ENCODE measurements around the gene CTNNA2.

Gene CTNNA2

DNA sequence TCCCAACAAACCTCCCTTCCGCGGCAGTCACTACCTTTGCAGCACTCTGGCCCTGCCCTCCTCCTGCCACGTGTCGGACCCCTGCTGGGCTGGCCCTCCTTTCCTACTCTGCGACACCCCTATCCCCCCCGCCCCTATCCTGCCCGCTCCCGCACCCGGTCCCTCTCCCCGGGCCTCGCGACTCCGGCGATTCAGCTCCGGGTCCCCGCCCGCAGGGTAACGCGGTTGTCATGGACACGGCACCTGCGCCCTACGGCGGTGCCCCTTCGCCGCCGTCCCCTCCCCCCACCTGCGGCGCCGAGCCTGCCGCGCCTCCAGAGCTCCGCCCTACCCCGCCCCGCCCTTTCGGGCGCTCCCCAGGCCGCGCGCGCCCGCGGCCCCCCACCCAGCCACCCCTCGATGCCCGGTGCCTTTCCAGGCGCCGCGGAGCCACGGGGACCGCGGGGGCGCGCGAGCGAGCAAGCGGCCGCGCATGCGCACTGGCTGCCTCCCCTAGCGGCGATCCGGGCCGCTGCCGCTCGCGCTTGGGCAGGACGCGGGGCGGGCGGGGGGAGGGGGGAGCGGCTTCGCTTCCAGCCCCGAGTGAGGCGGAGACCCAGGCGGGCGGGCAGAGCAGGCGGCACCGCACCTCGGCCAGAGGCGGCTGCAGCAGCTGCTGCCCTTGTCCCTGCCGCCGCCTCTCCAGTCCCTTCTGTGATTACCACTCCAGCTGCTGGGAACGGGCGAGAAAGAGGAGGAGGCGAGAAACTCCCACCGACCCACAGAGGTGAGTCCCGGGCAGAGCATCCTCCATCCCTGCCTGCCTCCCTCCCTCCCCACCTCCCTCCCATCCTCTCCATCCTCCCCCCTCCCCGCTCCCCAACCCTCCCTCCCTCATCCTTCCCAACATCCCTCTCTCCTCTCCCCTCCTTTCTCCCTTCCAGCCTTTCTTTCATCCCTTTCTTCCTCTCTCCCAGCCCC, at the start of gene CTNNA2:
Gene CTNNA2 (plus strand): TSS at position 610 of the 960 bp plus-strand sequence.
- no peaks in the 10 kb centered on the region for H3K4me1 ChIP-seq (ENCODE audit: control insufficient read depth in 2 of 2, insufficient read depth in 2 of 2, low read length in 2 of 2)
- no peak within 1 kb of the TSS for H3K9ac ChIP-seq (ENCODE audit: low read depth in 1 of 2, low read length in 2 of 2)
- H3K4me3 ChIP-seq (ENCODE audit: low read length in 2 of 2): no peak within 1 kb of the TSS
- H3K9me3 ChIP-seq (ENCODE audit: control insufficient read depth in 2 of 2, low read length in 2 of 2): no peaks in the 10 kb centered on the region
- no peak within 1 kb of the TSS for H3K27ac ChIP-seq (ENCODE audit: low read depth in 2 of 2, low read length in 2 of 2)
- H3K27me3 ChIP-seq (ENCODE audit: control insufficient read depth in 2 of 2, insufficient read depth in 2 of 2, low read length in 2 of 2): peaks cover 0 to 4% of the 10 kb centered on the region in 2 donors
- H3K36me3 ChIP-seq (ENCODE audit: control insufficient read depth in 2 of 2, insufficient read depth in 2 of 2, low read length in 2 of 2): no peaks in the 10 kb centered on the region

DNA sequence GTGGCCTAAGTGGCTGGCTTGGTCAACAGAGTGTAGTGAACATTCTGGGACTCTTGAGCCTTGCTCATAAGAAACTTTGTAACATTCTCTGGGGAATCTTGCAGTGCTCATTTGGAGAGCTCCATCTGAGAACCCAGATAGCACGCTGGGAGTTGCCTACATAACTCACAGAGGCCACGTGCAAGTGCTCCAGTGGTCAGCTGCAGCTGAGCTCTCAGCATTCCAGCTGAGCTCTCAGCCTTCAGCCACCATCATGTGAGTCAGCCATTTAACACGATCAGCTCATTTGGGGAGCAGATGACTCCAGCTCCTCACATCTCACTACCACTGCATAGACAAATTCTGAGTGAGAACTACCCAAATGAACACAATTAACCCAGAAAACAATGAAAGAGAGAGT, 25.5 kb upstream of the CTNNA2 start:
- Histone ChIP-seq H3K9me3 (ENCODE audit: control insufficient read depth in 2 of 2, low read length in 2 of 2) (no peaks in the 10 kb centered on the region), H3K27me3 (ENCODE audit: control insufficient read depth in 2 of 2, insufficient read depth in 2 of 2, low read length in 2 of 2) (no peaks in the 10 kb centered on the region), H3K36me3 (ENCODE audit: control insufficient read depth in 2 of 2, insufficient read depth in 2 of 2, low read length in 2 of 2) (no peaks in the 10 kb centered on the region), H3K9ac (ENCODE audit: low read depth in 1 of 2, low read length in 2 of 2) (no peak overlapping the region), H3K4me1 (ENCODE audit: control insufficient read depth in 2 of 2, insufficient read depth in 2 of 2, low read length in 2 of 2) (no peaks in the 10 kb centered on the region), H3K4me3 (ENCODE audit: low read length in 2 of 2) (no peak overlapping the region), H3K27ac (ENCODE audit: low read depth in 2 of 2, low read length in 2 of 2) (no peak overlapping the region)

DNA sequence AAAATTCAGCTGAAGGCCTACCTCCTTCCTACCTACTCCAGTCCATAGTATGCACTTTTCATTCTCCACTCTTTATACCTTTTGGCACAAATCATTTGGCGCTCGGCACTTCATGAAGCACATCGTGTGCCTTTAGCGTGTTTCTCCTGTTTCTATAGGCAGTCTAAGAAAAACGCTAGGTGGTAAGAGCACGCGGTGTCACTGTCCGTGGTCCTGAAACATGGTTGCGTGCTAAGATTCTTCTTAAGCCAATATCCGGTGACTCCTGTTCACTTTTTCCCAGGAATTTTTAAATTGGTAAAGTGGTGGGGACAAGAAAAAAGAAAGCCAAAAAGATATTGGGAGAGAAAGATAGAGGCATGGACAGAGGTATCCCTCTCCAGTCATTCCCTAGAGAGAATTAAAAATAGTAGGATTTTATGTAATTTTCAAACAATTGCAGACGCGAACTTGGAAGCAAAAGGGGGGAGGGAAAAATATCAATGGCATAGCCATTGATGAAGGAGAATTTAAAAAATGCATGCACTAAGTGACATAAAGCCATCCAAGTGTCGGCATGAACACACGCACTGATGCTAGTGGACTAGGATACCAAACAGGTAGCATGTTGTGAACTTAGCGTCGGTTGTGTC, 1.4 kb upstream of the CTNNA2 start:
- Histone ChIP-seq H3K27me3 (ENCODE audit: control insufficient read depth in 2 of 2, insufficient read depth in 2 of 2, low read length in 2 of 2) (peaks cover 0 to 4% of the 10 kb centered on the region in 2 donors), H3K27ac (ENCODE audit: low read depth in 2 of 2, low read length in 2 of 2) (no peak overlapping the region), H3K9ac (ENCODE audit: low read depth in 1 of 2, low read length in 2 of 2) (no peak overlapping the region), H3K36me3 (ENCODE audit: control insufficient read depth in 2 of 2, insufficient read depth in 2 of 2, low read length in 2 of 2) (no peaks in the 10 kb centered on the region), H3K9me3 (ENCODE audit: control insufficient read depth in 2 of 2, low read length in 2 of 2) (no peaks in the 10 kb centered on the region), H3K4me3 (ENCODE audit: low read length in 2 of 2) (no peak overlapping the region), H3K4me1 (ENCODE audit: control insufficient read depth in 2 of 2, insufficient read depth in 2 of 2, low read length in 2 of 2) (no peaks in the 10 kb centered on the region)

DNA sequence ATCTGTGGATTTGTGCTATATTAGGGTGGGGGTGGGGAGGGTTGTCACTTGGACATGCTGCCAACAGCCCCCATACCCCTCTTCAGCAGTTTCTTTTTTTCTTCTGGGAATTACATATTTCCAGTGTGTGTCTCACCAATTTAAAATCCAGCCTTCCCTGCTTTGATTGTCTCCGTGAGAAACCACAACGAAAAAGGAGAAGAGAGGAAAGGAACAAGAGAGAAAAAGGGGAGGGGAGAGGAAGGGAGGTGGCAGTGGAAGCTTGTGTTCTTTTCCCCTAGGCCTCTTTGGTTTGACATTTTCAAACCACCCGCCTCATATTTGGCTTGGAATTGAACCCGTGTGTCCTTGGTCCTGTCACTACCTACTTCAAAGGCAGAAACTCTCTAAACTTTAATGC, 860 bp downstream of the CTNNA2 start:
- no peak overlapping the region for H3K9ac ChIP-seq (ENCODE audit: low read depth in 1 of 2, low read length in 2 of 2)
- no peaks in the 10 kb centered on the region for H3K36me3 ChIP-seq (ENCODE audit: control insufficient read depth in 2 of 2, insufficient read depth in 2 of 2, low read length in 2 of 2)
- peaks cover 0 to 4% of the 10 kb centered on the region in 2 donors for H3K27me3 ChIP-seq (ENCODE audit: control insufficient read depth in 2 of 2, insufficient read depth in 2 of 2, low read length in 2 of 2)
- no peak overlapping the region for H3K4me3 ChIP-seq (ENCODE audit: low read length in 2 of 2)
- H3K27ac ChIP-seq (ENCODE audit: low read depth in 2 of 2, low read length in 2 of 2): no peak overlapping the region
- no peaks in the 10 kb centered on the region for H3K4me1 ChIP-seq (ENCODE audit: control insufficient read depth in 2 of 2, insufficient read depth in 2 of 2, low read length in 2 of 2)
- H3K9me3 ChIP-seq (ENCODE audit: control insufficient read depth in 2 of 2, low read length in 2 of 2): no peaks in the 10 kb centered on the region

DNA sequence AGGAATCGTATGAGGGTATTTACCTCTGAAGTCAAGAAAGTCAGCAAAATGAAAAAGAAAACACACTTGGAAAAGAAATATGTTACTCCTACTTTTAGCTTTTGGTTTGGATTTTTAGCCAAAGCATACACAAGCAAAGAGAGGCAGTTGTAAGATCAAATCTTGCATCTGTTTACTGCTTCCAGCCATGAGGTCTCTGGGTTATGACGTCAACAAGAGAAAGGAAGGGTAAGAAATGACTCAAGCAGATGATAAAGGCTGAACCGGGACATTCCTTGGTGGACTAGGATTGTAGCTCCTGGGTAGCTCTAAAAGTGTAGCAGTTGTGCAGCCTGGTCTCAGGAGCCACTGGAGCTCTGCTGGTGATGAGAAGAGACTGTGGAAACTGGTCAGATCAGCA, 16.8 kb downstream of the CTNNA2 start:
- Histone ChIP-seq H3K9me3 (ENCODE audit: control insufficient read depth in 2 of 2, low read length in 2 of 2) (no peaks in the 10 kb centered on the region), H3K4me1 (ENCODE audit: control insufficient read depth in 2 of 2, insufficient read depth in 2 of 2, low read length in 2 of 2) (no peaks in the 10 kb centered on the region), H3K4me3 (ENCODE audit: low read length in 2 of 2) (no peak overlapping the region), H3K36me3 (ENCODE audit: control insufficient read depth in 2 of 2, insufficient read depth in 2 of 2, low read length in 2 of 2) (no peaks in the 10 kb centered on the region), H3K9ac (ENCODE audit: low read depth in 1 of 2, low read length in 2 of 2) (no peak overlapping the region), H3K27me3 (ENCODE audit: control insufficient read depth in 2 of 2, insufficient read depth in 2 of 2, low read length in 2 of 2) (no peaks in the 10 kb centered on the region), H3K27ac (ENCODE audit: low read depth in 2 of 2, low read length in 2 of 2) (no peak overlapping the region)

DNA sequence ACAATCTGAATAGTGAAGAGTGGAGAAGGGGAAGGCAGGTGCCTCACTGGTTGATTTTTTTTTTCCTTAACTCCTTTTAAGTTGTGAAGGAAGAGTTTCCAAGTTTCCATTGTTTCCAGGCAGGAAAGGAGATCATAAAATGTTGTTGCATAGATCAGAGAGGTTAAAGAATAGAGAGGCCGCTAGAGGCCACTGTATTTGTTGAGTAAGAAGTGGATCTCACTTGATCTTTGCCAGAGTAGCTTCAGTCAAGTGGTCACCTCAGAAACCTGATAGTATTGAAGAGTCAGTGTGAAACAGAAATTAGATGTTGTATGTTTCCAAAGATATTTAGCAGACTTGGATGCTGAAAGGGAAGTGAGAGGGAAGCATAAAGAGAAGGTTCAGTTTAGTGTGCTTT, 17.6 kb downstream of the CTNNA2 start:
- H3K4me3 ChIP-seq (ENCODE audit: low read length in 2 of 2): no peak overlapping the region
- no peaks in the 10 kb centered on the region for H3K4me1 ChIP-seq (ENCODE audit: control insufficient read depth in 2 of 2, insufficient read depth in 2 of 2, low read length in 2 of 2)
- H3K36me3 ChIP-seq (ENCODE audit: control insufficient read depth in 2 of 2, insufficient read depth in 2 of 2, low read length in 2 of 2): no peaks in the 10 kb centered on the region
- no peaks in the 10 kb centered on the region for H3K9me3 ChIP-seq (ENCODE audit: control insufficient read depth in 2 of 2, low read length in 2 of 2)
- H3K27ac ChIP-seq (ENCODE audit: low read depth in 2 of 2, low read length in 2 of 2): no peak overlapping the region
- no peak overlapping the region for H3K9ac ChIP-seq (ENCODE audit: low read depth in 1 of 2, low read length in 2 of 2)
- H3K27me3 ChIP-seq (ENCODE audit: control insufficient read depth in 2 of 2, insufficient read depth in 2 of 2, low read length in 2 of 2): no peaks in the 10 kb centered on the region

DNA sequence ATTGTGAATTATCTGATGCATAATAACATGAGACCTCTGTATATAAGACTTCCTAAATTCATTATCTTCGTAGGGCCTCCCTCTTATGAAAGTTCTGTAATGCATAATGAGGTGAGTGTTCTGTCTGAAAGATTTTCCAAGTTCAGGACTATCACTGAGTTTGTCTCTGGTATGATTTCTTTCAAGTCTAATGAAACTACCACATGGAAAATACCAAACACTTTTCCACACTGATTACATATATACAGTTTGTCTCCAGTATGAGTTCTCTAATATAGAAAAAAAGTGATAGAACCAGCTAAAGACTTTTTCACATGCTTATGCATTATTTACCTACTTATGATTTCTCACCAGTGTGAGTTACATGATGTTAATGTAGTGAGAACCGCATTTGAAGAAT, 34.7 kb downstream of the CTNNA2 start:
- Histone ChIP-seq H3K9me3 (ENCODE audit: control insufficient read depth in 2 of 2, low read length in 2 of 2) (peaks cover 5 to 8% of the 10 kb centered on the region in 2 donors), H3K36me3 (ENCODE audit: control insufficient read depth in 2 of 2, insufficient read depth in 2 of 2, low read length in 2 of 2) (no peaks in the 10 kb centered on the region), H3K4me3 (ENCODE audit: low read length in 2 of 2) (no peak overlapping the region), H3K4me1 (ENCODE audit: control insufficient read depth in 2 of 2, insufficient read depth in 2 of 2, low read length in 2 of 2) (no peaks in the 10 kb centered on the region), H3K27ac (ENCODE audit: low read depth in 2 of 2, low read length in 2 of 2) (no peak overlapping the region), H3K27me3 (ENCODE audit: control insufficient read depth in 2 of 2, insufficient read depth in 2 of 2, low read length in 2 of 2) (no peaks in the 10 kb centered on the region), H3K9ac (ENCODE audit: low read depth in 1 of 2, low read length in 2 of 2) (no peak overlapping the region)

DNA sequence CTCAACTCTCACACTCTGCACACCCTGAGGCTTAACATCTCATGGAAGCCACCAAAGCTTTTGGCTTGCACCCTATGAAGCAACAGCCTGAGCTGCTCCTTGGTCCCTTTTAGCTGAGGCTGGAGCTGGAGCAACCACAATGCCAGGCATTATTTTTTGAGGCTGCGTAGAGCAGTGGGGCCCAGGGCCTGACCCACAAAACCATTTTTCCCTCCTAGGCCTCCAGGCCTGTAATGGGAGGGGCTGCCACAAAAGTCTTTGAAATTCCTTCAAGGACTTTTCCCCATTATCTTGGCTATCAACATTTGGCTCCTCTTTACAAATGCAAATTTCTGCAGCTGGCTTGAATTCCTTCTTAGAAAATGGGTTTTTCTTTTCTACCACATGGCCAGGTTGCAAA, 39.8 kb downstream of the CTNNA2 start:
- H3K9me3 ChIP-seq (ENCODE audit: control insufficient read depth in 2 of 2, low read length in 2 of 2): peaks cover 2 to 8% of the 10 kb centered on the region in 2 donors
- H3K9ac ChIP-seq (ENCODE audit: low read depth in 1 of 2, low read length in 2 of 2): no peak overlapping the region
- H3K4me1 ChIP-seq (ENCODE audit: control insufficient read depth in 2 of 2, insufficient read depth in 2 of 2, low read length in 2 of 2): no peaks in the 10 kb centered on the region
- H3K27ac ChIP-seq (ENCODE audit: low read depth in 2 of 2, low read length in 2 of 2): no peak overlapping the region
- no peak overlapping the region for H3K4me3 ChIP-seq (ENCODE audit: low read length in 2 of 2)
- H3K27me3 ChIP-seq (ENCODE audit: control insufficient read depth in 2 of 2, insufficient read depth in 2 of 2, low read length in 2 of 2): no peaks in the 10 kb centered on the region
- H3K36me3 ChIP-seq (ENCODE audit: control insufficient read depth in 2 of 2, insufficient read depth in 2 of 2, low read length in 2 of 2): no peaks in the 10 kb centered on the region

DNA sequence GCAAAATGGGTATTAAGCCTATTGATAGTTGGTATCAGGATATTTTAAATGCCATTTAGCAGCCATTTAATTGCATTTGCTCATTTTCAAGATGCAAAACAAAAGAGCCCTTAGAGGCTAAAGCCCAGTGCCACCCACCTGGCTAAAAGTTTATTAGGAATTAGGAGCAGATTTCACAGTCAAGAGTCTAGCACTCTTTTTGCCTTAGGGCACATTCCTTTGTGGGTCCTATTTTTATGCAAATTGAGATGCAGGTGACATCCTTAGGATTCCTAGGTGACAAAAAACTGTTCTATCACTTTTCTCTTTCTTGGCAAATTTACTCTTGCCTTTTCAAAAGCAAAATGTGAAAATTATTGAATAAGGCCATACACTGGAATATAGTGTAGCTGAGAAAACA, 42.0 kb downstream of the CTNNA2 start:
- Histone ChIP-seq H3K9me3 (ENCODE audit: control insufficient read depth in 2 of 2, low read length in 2 of 2) (peaks cover 0 to 2% of the 10 kb centered on the region in 2 donors), H3K4me1 (ENCODE audit: control insufficient read depth in 2 of 2, insufficient read depth in 2 of 2, low read length in 2 of 2) (no peaks in the 10 kb centered on the region), H3K27ac (ENCODE audit: low read depth in 2 of 2, low read length in 2 of 2) (no peak overlapping the region), H3K27me3 (ENCODE audit: control insufficient read depth in 2 of 2, insufficient read depth in 2 of 2, low read length in 2 of 2) (no peaks in the 10 kb centered on the region), H3K36me3 (ENCODE audit: control insufficient read depth in 2 of 2, insufficient read depth in 2 of 2, low read length in 2 of 2) (no peaks in the 10 kb centered on the region), H3K9ac (ENCODE audit: low read depth in 1 of 2, low read length in 2 of 2) (no peak overlapping the region), H3K4me3 (ENCODE audit: low read length in 2 of 2) (no peak overlapping the region)

DNA sequence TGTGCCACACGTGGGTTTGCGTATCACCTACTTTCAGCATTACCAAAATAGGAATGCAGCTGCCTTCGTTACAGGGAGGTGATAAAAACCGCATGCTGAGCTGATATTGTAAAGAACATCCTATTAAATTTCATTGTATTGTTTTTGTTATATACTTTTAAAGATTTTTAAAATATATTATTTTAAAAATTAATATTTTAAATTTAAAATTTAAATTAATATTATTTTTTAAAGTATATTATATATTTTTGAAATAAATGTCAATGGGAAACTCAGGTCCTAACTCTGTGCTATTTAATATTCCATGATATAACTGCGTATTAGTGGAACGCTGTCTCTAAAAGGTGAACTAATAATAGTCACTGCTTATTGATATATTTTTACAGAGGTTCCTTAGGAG, 51.2 kb downstream of the CTNNA2 start:
- Histone ChIP-seq H3K27me3 (ENCODE audit: control insufficient read depth in 2 of 2, insufficient read depth in 2 of 2, low read length in 2 of 2) (no peaks in the 10 kb centered on the region), H3K9me3 (ENCODE audit: control insufficient read depth in 2 of 2, low read length in 2 of 2) (no peaks in the 10 kb centered on the region), H3K9ac (ENCODE audit: low read depth in 1 of 2, low read length in 2 of 2) (no peak overlapping the region), H3K4me1 (ENCODE audit: control insufficient read depth in 2 of 2, insufficient read depth in 2 of 2, low read length in 2 of 2) (no peaks in the 10 kb centered on the region), H3K4me3 (ENCODE audit: low read length in 2 of 2) (no peak overlapping the region), H3K36me3 (ENCODE audit: control insufficient read depth in 2 of 2, insufficient read depth in 2 of 2, low read length in 2 of 2) (no peaks in the 10 kb centered on the region), H3K27ac (ENCODE audit: low read depth in 2 of 2, low read length in 2 of 2) (no peak overlapping the region)
